ENCODE results near the gene PLCB4. TPM values are rescaled to one million over a fixed set of nuclear protein-coding genes. Genes with fewer than 3 reads are reported as not detected.

PLCB4 gene
- total RNA-seq, 1 donor from 2014 or later = 30.5 TPM

DNA sequence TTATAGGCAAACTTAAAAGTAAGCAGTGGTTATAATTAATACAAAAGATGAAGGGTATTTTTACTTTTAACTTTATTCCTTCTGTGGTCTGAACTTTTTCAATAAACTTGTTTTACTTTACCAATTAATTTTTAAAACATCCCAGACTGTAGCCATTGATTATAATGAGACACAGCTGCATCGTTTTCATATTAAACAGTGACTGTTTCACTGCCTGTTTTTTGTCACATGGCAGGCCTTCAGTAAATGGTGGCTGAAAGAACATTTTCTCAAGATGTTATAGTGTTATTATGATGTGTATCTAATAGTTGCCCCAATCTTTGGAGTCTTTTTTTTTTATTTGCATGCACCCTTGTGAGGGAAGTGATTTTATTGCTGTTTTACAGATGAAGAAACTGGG, 95.1 kb downstream of the PLCB4 start:
- Histone ChIP-seq H3K36me3 (no peaks in the 10 kb centered on the region), H3K27me3 (ENCODE audit: low read depth) (no peaks in the 10 kb centered on the region), H3K9me3 (replicated peaks) (no peaks in the 10 kb centered on the region), H3K27ac (replicated peaks) (no peak overlapping the region), H3K4me3 (no peak overlapping the region), H3K4me1 (peaks cover 53% of the 10 kb centered on the region)
- TF ChIP-seq, protein P1, sequence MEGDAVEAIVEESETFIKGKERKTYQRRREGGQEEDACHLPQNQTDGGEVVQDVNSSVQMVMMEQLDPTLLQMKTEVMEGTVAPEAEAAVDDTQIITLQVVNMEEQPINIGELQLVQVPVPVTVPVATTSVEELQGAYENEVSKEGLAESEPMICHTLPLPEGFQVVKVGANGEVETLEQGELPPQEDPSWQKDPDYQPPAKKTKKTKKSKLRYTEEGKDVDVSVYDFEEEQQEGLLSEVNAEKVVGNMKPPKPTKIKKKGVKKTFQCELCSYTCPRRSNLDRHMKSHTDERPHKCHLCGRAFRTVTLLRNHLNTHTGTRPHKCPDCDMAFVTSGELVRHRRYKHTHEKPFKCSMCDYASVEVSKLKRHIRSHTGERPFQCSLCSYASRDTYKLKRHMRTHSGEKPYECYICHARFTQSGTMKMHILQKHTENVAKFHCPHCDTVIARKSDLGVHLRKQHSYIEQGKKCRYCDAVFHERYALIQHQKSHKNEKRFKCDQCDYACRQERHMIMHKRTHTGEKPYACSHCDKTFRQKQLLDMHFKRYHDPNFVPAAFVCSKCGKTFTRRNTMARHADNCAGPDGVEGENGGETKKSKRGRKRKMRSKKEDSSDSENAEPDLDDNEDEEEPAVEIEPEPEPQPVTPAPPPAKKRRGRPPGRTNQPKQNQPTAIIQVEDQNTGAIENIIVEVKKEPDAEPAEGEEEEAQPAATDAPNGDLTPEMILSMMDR (IDR thresholded peaks at IDR 0.05; ENCODE audit: borderline replicate concordance) = no peak
- no peak for DNase-seq
- intact Hi-C loops (cut with micrococcal nuclease) = no loop called here

DNA sequence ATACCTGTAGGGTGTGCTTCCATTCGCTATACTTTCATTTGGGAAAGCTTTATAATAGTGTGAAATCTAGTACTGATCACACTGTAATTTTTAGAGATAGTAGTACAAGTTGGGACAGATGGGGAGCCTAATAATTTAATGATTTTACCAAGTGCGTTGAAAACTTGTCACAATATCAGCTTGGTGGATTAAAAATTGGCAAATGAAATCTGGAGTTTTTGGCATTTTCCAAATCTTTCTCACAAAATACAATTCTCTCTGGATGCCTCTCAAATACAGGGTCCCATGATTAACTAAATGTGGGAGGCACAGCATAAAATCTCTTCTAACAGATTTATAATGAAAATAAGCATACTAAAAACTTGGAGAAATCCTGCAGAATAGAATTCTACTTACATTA, 96.4 kb downstream of the PLCB4 start:
- Histone ChIP-seq H3K4me1 (peaks cover 48% of the 10 kb centered on the region), H3K36me3 (no peaks in the 10 kb centered on the region), H3K4me3 (no peak overlapping the region), H3K9me3 (replicated peaks) (no peaks in the 10 kb centered on the region), H3K27ac (replicated peaks) (no peak overlapping the region), H3K27me3 (ENCODE audit: low read depth) (no peaks in the 10 kb centered on the region)
- intact Hi-C loops (cut with micrococcal nuclease) = no loop called here
- no peak for DNase-seq
- TF ChIP-seq, protein P1 (IDR thresholded peaks at IDR 0.05; ENCODE audit: borderline replicate concordance) = no peak

DNA sequence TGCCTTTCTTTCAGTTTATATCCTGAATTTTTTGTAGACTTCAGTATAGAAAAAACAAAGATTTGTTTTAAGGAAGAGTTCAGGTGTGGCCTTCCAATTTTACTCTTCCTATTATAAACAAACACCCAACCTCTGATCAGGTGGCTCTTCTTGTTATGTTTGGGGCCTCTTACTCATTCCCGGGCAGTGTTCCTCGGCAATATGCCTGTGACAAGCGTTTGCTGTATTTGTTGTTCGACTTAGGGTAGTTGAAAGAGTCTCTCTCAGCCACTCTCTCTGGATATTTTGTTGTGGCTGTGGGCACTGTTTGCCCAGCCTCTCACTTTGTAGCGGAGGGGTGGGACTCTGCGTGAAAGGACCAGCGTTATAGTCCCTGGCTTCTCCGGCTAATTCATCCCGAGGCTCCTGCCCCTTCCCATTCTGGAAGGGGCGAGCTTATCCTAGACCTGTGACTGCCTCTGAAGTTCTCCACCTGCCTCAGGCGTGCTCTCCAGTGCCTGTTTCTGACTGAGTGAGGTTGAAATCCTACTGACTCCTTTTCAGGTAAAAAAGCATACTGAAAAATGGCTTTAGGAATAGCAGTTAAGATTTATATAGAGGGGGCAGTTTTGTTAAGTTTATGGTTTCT, 97.4 kb downstream of the PLCB4 start:
- no peaks in the 10 kb centered on the region for H3K36me3 ChIP-seq
- intact Hi-C loops (cut with micrococcal nuclease) = no loop called here
- no peaks in the 10 kb centered on the region for H3K9me3 ChIP-seq (replicated peaks)
- peak overlapping the region; percentile 60 for H3K27ac ChIP-seq (replicated peaks)
- TF ChIP-seq, protein P1 (IDR thresholded peaks at IDR 0.05; ENCODE audit: borderline replicate concordance) = no peak
- H3K4me3 ChIP-seq = peak overlapping the region; percentile 54
- no peaks in the 10 kb centered on the region for H3K27me3 ChIP-seq (ENCODE audit: low read depth)
- peaks cover 42% of the 10 kb centered on the region for H3K4me1 ChIP-seq
- no peak for DNase-seq

DNA sequence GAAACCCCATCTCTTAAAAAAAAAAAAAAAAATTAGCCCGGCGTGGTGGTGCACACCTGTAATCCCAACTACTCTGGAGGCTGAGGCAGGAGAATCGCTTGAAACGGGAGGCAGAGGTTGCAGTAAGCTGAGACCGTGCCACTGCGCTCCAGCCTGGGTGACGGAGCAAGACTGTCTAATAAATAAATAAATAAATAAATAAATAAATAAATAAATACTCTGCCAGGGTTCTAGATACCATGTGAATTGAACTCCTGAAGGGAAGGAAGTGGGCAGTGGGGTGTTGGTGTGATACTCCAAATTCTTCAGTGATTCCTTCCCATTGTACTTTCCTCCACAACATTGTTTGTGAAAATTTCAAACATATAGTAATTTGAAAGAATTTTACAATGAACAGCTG, 100.5 kb downstream of the PLCB4 start:
- Histone ChIP-seq H3K36me3 (no peaks in the 10 kb centered on the region), H3K9me3 (replicated peaks) (no peaks in the 10 kb centered on the region), H3K27ac (replicated peaks) (no peak overlapping the region), H3K27me3 (ENCODE audit: low read depth) (no peaks in the 10 kb centered on the region), H3K4me1 (peaks cover 66% of the 10 kb centered on the region), H3K4me3 (no peak overlapping the region)
- no peak for DNase-seq
- intact Hi-C loops (cut with micrococcal nuclease) = no loop called here
- TF ChIP-seq, protein P1 (IDR thresholded peaks at IDR 0.05; ENCODE audit: borderline replicate concordance) = no peak

DNA sequence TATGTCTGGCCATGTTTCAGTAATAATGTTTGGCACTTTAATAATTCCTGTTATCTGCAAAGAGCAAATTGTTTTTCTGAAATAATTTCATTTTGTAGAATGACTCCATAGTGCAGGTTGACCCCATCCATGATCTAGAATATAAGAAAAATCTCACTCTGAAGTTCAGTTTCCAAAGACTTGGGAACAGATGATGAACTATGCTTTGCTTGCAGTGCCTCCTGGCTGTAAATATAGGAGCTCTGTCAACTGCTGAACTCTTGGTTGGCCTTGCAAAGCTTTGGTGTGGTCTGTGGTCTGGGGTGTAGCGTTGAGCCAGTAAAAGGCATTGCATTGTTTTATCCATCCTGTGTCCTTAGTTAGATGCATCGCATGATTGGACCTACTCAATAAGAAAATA, 104.0 kb downstream of the PLCB4 start:
- TF ChIP-seq, protein P1 (IDR thresholded peaks at IDR 0.05; ENCODE audit: borderline replicate concordance) = peak; percentile 54
- DNase-seq = no peak
- Histone ChIP-seq H3K4me1 (peaks cover 35% of the 10 kb centered on the region), H3K36me3 (no peaks in the 10 kb centered on the region), H3K4me3 (no peak overlapping the region), H3K9me3 (replicated peaks) (no peaks in the 10 kb centered on the region), H3K27me3 (ENCODE audit: low read depth) (no peaks in the 10 kb centered on the region), H3K27ac (replicated peaks) (peak overlapping the region; percentile 9)
- intact Hi-C loops (cut with micrococcal nuclease) = no loop called here

All from left ventricle myocardium inferior (tissue), 1 donor.